HepG2 (cell line): ENCODE results near the gene NOB1. TPM values are rescaled to one million over a fixed set of nuclear protein-coding genes. Genes with fewer than 3 reads are reported as not detected.

Source experiments
- GABPA ChIP-seq, 2 experiments: IDR thresholded peaks; 2 replicates each; pipeline ENCODE4 v1.6.1; 2011 to 2016; ENCODE audit warnings: low read depth in 2 of 2, low read length in 1 of 2, missing biosample characterization in 1 of 2, missing genetic modification characterization in 1 of 2
- IKZF1 ChIP-seq: fragments of 450-650 bp; IDR thresholded peaks from 2 replicates; pipeline ENCODE4 v1.7.1; 2016
- KLF6 ChIP-seq: IDR thresholded peaks from 2 replicates; pipeline ENCODE4 v1.8.0; 2016; ENCODE audit warnings: missing biosample characterization, missing genetic modification reagents
- MBD4 ChIP-seq: IDR thresholded peaks from 2 replicates; pipeline ENCODE4 v1.6.1; 2012; ENCODE audit warnings: low read length, inconsistent platforms, borderline replicate concordance
- POLR2AphosphoS2 ChIP-seq: IDR thresholded peaks from 2 replicates; pipeline ENCODE4 v1.6.1; 2011; ENCODE audit warnings: low read depth, low read length, improper control_type of control experiment
- TRIM24 ChIP-seq: sonication (generic); formaldehyde crosslinking; IDR thresholded peaks from 2 replicates; pipeline ENCODE4 v1.8.0; 2022; ENCODE audit warnings: mild to moderate bottlenecking, missing genetic modification reagents
- ZNF264 ChIP-seq: sonication (generic); formaldehyde crosslinking; IDR thresholded peaks from 2 replicates; pipeline ENCODE4 v1.4.0; 2020; ENCODE audit warnings: missing genetic modification reagents
- ZNF879 ChIP-seq: sonication (generic); formaldehyde crosslinking; IDR thresholded peaks from 2 replicates; pipeline ENCODE4 v1.8.1; 2023; ENCODE audit warnings: missing genetic modification reagents
- ZSCAN30 ChIP-seq: sonication (generic); formaldehyde crosslinking; IDR thresholded peaks from 2 replicates; pipeline ENCODE4 v1.5.0; 2020; ENCODE audit warnings: mild to moderate bottlenecking, missing genetic modification reagents
- polyA plus RNA-seq, 8 experiments: library from polyadenylated mRNA; depleted of rRNA in 3 of 8; stranded (reverse) in 7 of 8; unstranded in 1 of 8; fragments of >200 nt; fragmentation: Illumina TruSeq in 4 of 8; extraction: Trizol in 4 of 8; gene quantifications; 2 replicates each; pipeline versions ENCODE4 v1.2.1 to v1.2.3, GENCODE V29; 2011 to 2016; ENCODE audit warnings: low read depth in 4 of 8, missing spikeins in 1 of 8, mixed read lengths in 1 of 8; ENCODE audit not compliant: insufficient read depth in 1 of 8
- total RNA-seq, 5 experiments: library from RNA; depleted of rRNA; stranded (reverse); fragments of >200 nt; fragmentation: Illumina TruSeq; extraction: Trizol; gene quantifications; 2 replicates each; pipeline ENCODE4 v1.2.3, GENCODE V29; 2016; ENCODE audit warnings: low read depth in 1 of 5
- TF ChIP-seq, protein P1 (sequence below): sonication (generic); formaldehyde crosslinking; IDR thresholded peaks from 2 replicates; pipeline ENCODE4 v1.9.0; 2021; ENCODE audit warnings: missing genetic modification reagents, borderline replicate concordance
- TF ChIP-seq, protein P2 (sequence below): sonication (generic); formaldehyde crosslinking; IDR thresholded peaks from 2 replicates; pipeline ENCODE4 v1.5.0; 2020; ENCODE audit warnings: missing genetic modification reagents
- TF ChIP-seq, protein P3 (sequence below): sonication (generic); formaldehyde crosslinking; IDR thresholded peaks from 2 replicates; pipeline ENCODE4 v1.4.0; 2020; ENCODE audit warnings: missing genetic modification reagents, borderline replicate concordance
- TF ChIP-seq, protein P4 (sequence below): sonication (generic); formaldehyde crosslinking; IDR thresholded peaks from 2 replicates; pipeline ENCODE4 v1.4.0; 2020; ENCODE audit warnings: missing genetic modification reagents
- TF ChIP-seq, protein P5 (sequence below): IDR thresholded peaks from 2 replicates; pipeline ENCODE4 v1.6.1; 2016; ENCODE audit warnings: low read depth, control low read depth

Gene NOB1
- total and polyA plus RNA-seq, 2 of the 13 experiments (the other 11 are each of a cell fraction or from before 2014, with no cell fraction given) = 47.1 to 162 TPM

DNA sequence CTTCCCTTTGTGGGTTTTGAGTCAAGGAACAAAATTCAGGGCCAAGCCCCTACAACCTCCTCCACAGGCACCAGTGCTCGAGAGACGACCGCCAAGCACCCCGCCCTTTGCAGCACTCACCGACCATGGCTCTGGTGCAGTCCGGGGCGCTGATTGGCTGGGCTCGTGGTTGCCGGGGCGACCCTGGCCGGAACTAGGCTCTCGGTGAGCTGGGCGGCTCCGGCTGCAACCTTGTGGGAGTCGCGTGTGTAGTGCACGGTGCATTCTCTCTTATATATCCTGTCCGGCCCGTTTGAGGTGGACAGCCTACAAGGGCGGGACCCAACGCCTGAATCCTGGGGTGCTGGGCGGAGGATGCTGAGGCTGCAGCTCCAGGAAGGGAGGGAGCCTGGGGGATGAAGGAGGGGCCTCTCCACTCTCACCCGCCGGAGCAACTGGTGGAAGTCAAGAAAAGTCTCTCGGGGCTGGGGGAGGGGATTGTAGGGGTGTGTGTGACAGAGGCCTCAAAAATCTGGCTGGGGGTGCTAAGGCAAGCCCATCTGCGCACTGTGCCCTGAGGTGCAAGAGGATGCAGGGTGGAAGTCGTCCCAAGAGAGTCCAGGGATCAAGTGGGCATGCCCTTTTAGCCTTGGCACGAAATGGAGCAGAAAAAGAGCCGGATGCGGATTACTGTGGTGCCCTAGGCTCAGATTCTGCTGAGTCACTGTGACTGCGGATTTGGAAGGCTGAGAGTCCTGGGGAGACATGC is 28.2 kb downstream of the NOB1 start, which contains the start of gene NQO1 (continued):
- TF ChIP-seq, protein P1, sequence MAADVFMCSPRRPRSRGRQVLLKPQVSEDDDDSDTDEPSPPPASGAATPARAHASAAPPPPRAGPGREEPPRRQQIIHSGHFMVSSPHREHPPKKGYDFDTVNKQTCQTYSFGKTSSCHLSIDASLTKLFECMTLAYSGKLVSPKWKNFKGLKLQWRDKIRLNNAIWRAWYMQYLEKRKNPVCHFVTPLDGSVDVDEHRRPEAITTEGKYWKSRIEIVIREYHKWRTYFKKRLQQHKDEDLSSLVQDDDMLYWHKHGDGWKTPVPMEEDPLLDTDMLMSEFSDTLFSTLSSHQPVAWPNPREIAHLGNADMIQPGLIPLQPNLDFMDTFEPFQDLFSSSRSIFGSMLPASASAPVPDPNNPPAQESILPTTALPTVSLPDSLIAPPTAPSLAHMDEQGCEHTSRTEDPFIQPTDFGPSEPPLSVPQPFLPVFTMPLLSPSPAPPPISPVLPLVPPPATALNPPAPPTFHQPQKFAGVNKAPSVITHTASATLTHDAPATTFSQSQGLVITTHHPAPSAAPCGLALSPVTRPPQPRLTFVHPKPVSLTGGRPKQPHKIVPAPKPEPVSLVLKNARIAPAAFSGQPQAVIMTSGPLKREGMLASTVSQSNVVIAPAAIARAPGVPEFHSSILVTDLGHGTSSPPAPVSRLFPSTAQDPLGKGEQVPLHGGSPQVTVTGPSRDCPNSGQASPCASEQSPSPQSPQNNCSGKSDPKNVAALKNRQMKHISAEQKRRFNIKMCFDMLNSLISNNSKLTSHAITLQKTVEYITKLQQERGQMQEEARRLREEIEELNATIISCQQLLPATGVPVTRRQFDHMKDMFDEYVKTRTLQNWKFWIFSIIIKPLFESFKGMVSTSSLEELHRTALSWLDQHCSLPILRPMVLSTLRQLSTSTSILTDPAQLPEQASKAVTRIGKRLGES = no peak
- no peak for TF ChIP-seq MBD4
- TF ChIP-seq, protein P2, sequence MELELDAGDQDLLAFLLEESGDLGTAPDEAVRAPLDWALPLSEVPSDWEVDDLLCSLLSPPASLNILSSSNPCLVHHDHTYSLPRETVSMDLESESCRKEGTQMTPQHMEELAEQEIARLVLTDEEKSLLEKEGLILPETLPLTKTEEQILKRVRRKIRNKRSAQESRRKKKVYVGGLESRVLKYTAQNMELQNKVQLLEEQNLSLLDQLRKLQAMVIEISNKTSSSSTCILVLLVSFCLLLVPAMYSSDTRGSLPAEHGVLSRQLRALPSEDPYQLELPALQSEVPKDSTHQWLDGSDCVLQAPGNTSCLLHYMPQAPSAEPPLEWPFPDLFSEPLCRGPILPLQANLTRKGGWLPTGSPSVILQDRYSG (CRISPR knock-in tag) = no peak
- TF ChIP-seq POLR2AphosphoS2 = peak; percentile 80
- no peak for TF ChIP-seq GABPA (IDR thresholded peaks at IDR 0.05; ENCODE audit: low read depth, low read length)
- TF ChIP-seq GABPA (CRISPR knock-in tag; IDR thresholded peaks at IDR 0.05; ENCODE audit: low read depth) = peak; percentile 63
- peak; percentile 84; the same call in 1 of the 2 replicates for TF ChIP-seq ZSCAN30
- TF ChIP-seq, protein P3, sequence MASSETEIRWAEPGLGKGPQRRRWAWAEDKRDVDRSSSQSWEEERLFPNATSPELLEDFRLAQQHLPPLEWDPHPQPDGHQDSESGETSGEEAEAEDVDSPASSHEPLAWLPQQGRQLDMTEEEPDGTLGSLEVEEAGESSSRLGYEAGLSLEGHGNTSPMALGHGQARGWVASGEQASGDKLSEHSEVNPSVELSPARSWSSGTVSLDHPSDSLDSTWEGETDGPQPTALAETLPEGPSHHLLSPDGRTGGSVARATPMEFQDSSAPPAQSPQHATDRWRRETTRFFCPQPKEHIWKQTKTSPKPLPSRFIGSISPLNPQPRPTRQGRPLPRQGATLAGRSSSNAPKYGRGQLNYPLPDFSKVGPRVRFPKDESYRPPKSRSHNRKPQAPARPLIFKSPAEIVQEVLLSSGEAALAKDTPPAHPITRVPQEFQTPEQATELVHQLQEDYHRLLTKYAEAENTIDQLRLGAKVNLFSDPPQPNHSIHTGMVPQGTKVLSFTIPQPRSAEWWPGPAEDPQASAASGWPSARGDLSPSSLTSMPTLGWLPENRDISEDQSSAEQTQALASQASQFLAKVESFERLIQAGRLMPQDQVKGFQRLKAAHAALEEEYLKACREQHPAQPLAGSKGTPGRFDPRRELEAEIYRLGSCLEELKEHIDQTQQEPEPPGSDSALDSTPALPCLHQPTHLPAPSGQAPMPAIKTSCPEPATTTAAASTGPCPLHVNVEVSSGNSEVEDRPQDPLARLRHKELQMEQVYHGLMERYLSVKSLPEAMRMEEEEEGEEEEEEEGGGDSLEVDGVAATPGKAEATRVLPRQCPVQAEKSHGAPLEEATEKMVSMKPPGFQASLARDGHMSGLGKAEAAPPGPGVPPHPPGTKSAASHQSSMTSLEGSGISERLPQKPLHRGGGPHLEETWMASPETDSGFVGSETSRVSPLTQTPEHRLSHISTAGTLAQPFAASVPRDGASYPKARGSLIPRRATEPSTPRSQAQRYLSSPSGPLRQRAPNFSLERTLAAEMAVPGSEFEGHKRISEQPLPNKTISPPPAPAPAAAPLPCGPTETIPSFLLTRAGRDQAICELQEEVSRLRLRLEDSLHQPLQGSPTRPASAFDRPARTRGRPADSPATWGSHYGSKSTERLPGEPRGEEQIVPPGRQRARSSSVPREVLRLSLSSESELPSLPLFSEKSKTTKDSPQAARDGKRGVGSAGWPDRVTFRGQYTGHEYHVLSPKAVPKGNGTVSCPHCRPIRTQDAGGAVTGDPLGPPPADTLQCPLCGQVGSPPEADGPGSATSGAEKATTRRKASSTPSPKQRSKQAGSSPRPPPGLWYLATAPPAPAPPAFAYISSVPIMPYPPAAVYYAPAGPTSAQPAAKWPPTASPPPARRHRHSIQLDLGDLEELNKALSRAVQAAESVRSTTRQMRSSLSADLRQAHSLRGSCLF = no peak; the same call in 1 of the 2 replicates
- TF ChIP-seq ZNF264 (CRISPR knock-in tag) = 0 out of 2 replicates have a peak, but pooled peaks have one; percentile 26
- no peak for TF ChIP-seq TRIM24 (CRISPR knock-in tag)
- TF ChIP-seq, protein P4, sequence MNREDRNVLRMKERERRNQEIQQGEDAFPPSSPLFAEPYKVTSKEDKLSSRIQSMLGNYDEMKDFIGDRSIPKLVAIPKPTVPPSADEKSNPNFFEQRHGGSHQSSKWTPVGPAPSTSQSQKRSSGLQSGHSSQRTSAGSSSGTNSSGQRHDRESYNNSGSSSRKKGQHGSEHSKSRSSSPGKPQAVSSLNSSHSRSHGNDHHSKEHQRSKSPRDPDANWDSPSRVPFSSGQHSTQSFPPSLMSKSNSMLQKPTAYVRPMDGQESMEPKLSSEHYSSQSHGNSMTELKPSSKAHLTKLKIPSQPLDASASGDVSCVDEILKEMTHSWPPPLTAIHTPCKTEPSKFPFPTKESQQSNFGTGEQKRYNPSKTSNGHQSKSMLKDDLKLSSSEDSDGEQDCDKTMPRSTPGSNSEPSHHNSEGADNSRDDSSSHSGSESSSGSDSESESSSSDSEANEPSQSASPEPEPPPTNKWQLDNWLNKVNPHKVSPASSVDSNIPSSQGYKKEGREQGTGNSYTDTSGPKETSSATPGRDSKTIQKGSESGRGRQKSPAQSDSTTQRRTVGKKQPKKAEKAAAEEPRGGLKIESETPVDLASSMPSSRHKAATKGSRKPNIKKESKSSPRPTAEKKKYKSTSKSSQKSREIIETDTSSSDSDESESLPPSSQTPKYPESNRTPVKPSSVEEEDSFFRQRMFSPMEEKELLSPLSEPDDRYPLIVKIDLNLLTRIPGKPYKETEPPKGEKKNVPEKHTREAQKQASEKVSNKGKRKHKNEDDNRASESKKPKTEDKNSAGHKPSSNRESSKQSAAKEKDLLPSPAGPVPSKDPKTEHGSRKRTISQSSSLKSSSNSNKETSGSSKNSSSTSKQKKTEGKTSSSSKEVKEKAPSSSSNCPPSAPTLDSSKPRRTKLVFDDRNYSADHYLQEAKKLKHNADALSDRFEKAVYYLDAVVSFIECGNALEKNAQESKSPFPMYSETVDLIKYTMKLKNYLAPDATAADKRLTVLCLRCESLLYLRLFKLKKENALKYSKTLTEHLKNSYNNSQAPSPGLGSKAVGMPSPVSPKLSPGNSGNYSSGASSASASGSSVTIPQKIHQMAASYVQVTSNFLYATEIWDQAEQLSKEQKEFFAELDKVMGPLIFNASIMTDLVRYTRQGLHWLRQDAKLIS (CRISPR knock-in tag) = no peak
- no peak for TF ChIP-seq IKZF1
- TF ChIP-seq, protein P5, sequence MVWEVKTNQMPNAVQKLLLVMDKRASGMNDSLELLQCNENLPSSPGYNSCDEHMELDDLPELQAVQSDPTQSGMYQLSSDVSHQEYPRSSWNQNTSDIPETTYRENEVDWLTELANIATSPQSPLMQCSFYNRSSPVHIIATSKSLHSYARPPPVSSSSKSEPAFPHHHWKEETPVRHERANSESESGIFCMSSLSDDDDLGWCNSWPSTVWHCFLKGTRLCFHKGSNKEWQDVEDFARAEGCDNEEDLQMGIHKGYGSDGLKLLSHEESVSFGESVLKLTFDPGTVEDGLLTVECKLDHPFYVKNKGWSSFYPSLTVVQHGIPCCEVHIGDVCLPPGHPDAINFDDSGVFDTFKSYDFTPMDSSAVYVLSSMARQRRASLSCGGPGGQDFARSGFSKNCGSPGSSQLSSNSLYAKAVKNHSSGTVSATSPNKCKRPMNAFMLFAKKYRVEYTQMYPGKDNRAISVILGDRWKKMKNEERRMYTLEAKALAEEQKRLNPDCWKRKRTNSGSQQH (CRISPR knock-in tag) = no peak
- 0 out of 2 replicates have a peak, but pooled peaks have one; percentile 67 for TF ChIP-seq ZNF879 (CRISPR knock-in tag)
- peak; percentile 68; the same call in 1 of the 2 replicates for TF ChIP-seq KLF6
